ENCODE measurements around the gene PRF1. TPM values are rescaled to one million over a fixed set of nuclear protein-coding genes. Genes with fewer than 3 reads are reported as not detected.
"Not testable (repeated sequence)": the region's sequence is repeated elsewhere in the genome, so short reads cannot be mapped to it uniquely, and the experiment has no call there.

The PRF1 gene
- 2.0 TPM for polyA plus RNA-seq
- long read RNA-seq, donor 1 = 0 reads
- long read RNA-seq, donor 2 = 0 reads
- long read RNA-seq, donor 3 = 0 reads
- long read RNA-seq, donor 4 = 0 reads
- long read RNA-seq, donor 5 = 0 reads
- long read RNA-seq, donor 6, partial matches to known transcripts = 0 of 3 reads
- long read RNA-seq, donor 6, other reads (novel, unspliced or antisense) = 0 of 3 reads
- long read RNA-seq, donor 7 = 0 reads
- long read RNA-seq, donor 8, partial matches to known transcripts = 6 of 9 reads
- long read RNA-seq, donor 8, other reads (novel, unspliced or antisense) = 0 of 9 reads
- long read RNA-seq, donor 9, partial matches to known transcripts = 0 of 1 reads
- long read RNA-seq, donor 9, other reads (novel, unspliced or antisense) = 0 of 1 reads
- long read RNA-seq, donor 10, partial matches to known transcripts = 0 of 2 reads
- long read RNA-seq, donor 10, other reads (novel, unspliced or antisense) = 0 of 2 reads
- long read RNA-seq, donor 11 = 0 reads

GRCh38 chr10:70602665-70603448 is at the start of gene PRF1:
PRF1 (minus strand) TSS chr10:70602741; CDS start chr10:70600902, 1,839 bp downstream.
- Histone ChIP-seq H3K27me3 (ENCODE audit: control insufficient read depth, insufficient read depth, low read length) (no peaks in the 10 kb centered on the region), H3K4me1 (ENCODE audit: control insufficient read depth, insufficient read depth, low read length) (no peaks in the 10 kb centered on the region), H3K27ac (ENCODE audit: low read length) (no peak within 1 kb of the TSS), H3K36me3 (ENCODE audit: control insufficient read depth, insufficient read depth, low read length) (no peaks in the 10 kb centered on the region), H3K4me3 (ENCODE audit: low read length) (no peak within 1 kb of the TSS), H3K9me3 (ENCODE audit: control insufficient read depth, low read depth, low read length) (peaks cover 9% of the 10 kb centered on the region)
- DNase-seq = peak; percentile 29 to 62
- WGBS (ENCODE audit: insufficient coverage, low lambda C conversion rate) = no CpG with 5 or more reads among the region's 21 CpGs

- H3K27ac ChIP-seq (ENCODE audit: low read length) = no peak overlapping the region
- peaks cover 3% of the 10 kb centered on the region for H3K4me1 ChIP-seq (ENCODE audit: control insufficient read depth, insufficient read depth, low read length)
- no peaks in the 10 kb centered on the region for H3K9me3 ChIP-seq (ENCODE audit: control insufficient read depth, low read depth, low read length)
- H3K36me3 ChIP-seq (ENCODE audit: control insufficient read depth, insufficient read depth, low read length) = no peaks in the 10 kb centered on the region
- no peak for DNase-seq
- H3K27me3 ChIP-seq (ENCODE audit: control insufficient read depth, insufficient read depth, low read length) = no peaks in the 10 kb centered on the region
- WGBS (ENCODE audit: insufficient coverage, low lambda C conversion rate) = 100% methylated on average over 1 of the region's 5 CpGs
- H3K4me3 ChIP-seq (ENCODE audit: low read length) = no peak overlapping the region
Observed at GRCh38 chr10:70651661-70652060, 49.1 kb upstream of the PRF1 start.

- no peak overlapping the region for H3K27ac ChIP-seq (ENCODE audit: low read length)
- H3K4me3 ChIP-seq (ENCODE audit: low read length) = no peak overlapping the region
- DNase-seq = no peak
- H3K27me3 ChIP-seq (ENCODE audit: control insufficient read depth, insufficient read depth, low read length) = no peaks in the 10 kb centered on the region
- peaks cover 3% of the 10 kb centered on the region for H3K4me1 ChIP-seq (ENCODE audit: control insufficient read depth, insufficient read depth, low read length)
- WGBS (ENCODE audit: insufficient coverage, low lambda C conversion rate) = no CpG with 5 or more reads among the region's 3 CpGs
- H3K36me3 ChIP-seq (ENCODE audit: control insufficient read depth, insufficient read depth, low read length) = no peaks in the 10 kb centered on the region
- no peaks in the 10 kb centered on the region for H3K9me3 ChIP-seq (ENCODE audit: control insufficient read depth, low read depth, low read length)
Observed at GRCh38 chr10:70650718-70651117, 48.2 kb upstream of the PRF1 start.

GRCh38 chr10:70650104-70650503 is 47.6 kb upstream of the PRF1 start:
- no CpG with 5 or more reads among the region's 3 CpGs for WGBS (ENCODE audit: insufficient coverage, low lambda C conversion rate)

GRCh38 chr10:70649526-70649925 is 47.0 kb upstream of the PRF1 start:
- H3K27me3 ChIP-seq (ENCODE audit: control insufficient read depth, insufficient read depth, low read length) = no peaks in the 10 kb centered on the region
- H3K4me1 ChIP-seq (ENCODE audit: control insufficient read depth, insufficient read depth, low read length) = peaks cover 3% of the 10 kb centered on the region
- no peak for DNase-seq
- no peaks in the 10 kb centered on the region for H3K9me3 ChIP-seq (ENCODE audit: control insufficient read depth, low read depth, low read length)
- no peaks in the 10 kb centered on the region for H3K36me3 ChIP-seq (ENCODE audit: control insufficient read depth, insufficient read depth, low read length)
- no peak overlapping the region for H3K27ac ChIP-seq (ENCODE audit: low read length)
- H3K4me3 ChIP-seq (ENCODE audit: low read length) = no peak overlapping the region
- WGBS (ENCODE audit: insufficient coverage, low lambda C conversion rate) = no CpG with 5 or more reads among the region's 4 CpGs

More at GRCh38 chr10:70650104-70650503, 47.6 kb upstream of the PRF1 start:
- no peak for DNase-seq
- Histone ChIP-seq H3K27ac (ENCODE audit: low read length) (no peak overlapping the region), H3K4me1 (ENCODE audit: control insufficient read depth, insufficient read depth, low read length) (peaks cover 3% of the 10 kb centered on the region), H3K36me3 (ENCODE audit: control insufficient read depth, insufficient read depth, low read length) (no peaks in the 10 kb centered on the region), H3K27me3 (ENCODE audit: control insufficient read depth, insufficient read depth, low read length) (no peaks in the 10 kb centered on the region), H3K4me3 (ENCODE audit: low read length) (no peak overlapping the region), H3K9me3 (ENCODE audit: control insufficient read depth, low read depth, low read length) (no peaks in the 10 kb centered on the region)

- no peak overlapping the region for H3K4me3 ChIP-seq (ENCODE audit: low read length)
- no peaks in the 10 kb centered on the region for H3K27me3 ChIP-seq (ENCODE audit: control insufficient read depth, insufficient read depth, low read length)
- peak in 1 of 2 donors; percentile 37 for DNase-seq
- H3K9me3 ChIP-seq (ENCODE audit: control insufficient read depth, low read depth, low read length) = no peaks in the 10 kb centered on the region
- WGBS (ENCODE audit: insufficient coverage, low lambda C conversion rate) = no CpG with 5 or more reads among the region's 3 CpGs
- H3K36me3 ChIP-seq (ENCODE audit: control insufficient read depth, insufficient read depth, low read length) = no peaks in the 10 kb centered on the region
- peaks cover 1% of the 10 kb centered on the region for H3K4me1 ChIP-seq (ENCODE audit: control insufficient read depth, insufficient read depth, low read length)
- H3K27ac ChIP-seq (ENCODE audit: low read length) = no peak overlapping the region
Observed at GRCh38 chr10:70648427-70648826, 45.9 kb upstream of the PRF1 start.

GRCh38 chr10:70647086-70647485 is 44.5 kb upstream of the PRF1 start:
- DNase-seq = no peak
- H3K4me3 ChIP-seq (ENCODE audit: low read length) = no peak overlapping the region
- no peaks in the 10 kb centered on the region for H3K36me3 ChIP-seq (ENCODE audit: control insufficient read depth, insufficient read depth, low read length)
- no CpG with 5 or more reads among the region's 3 CpGs for WGBS (ENCODE audit: insufficient coverage, low lambda C conversion rate)
- H3K9me3 ChIP-seq (ENCODE audit: control insufficient read depth, low read depth, low read length) = no peaks in the 10 kb centered on the region
- H3K4me1 ChIP-seq (ENCODE audit: control insufficient read depth, insufficient read depth, low read length) = no peaks in the 10 kb centered on the region
- no peak overlapping the region for H3K27ac ChIP-seq (ENCODE audit: low read length)
- H3K27me3 ChIP-seq (ENCODE audit: control insufficient read depth, insufficient read depth, low read length) = no peaks in the 10 kb centered on the region

GRCh38 chr10:70644959-70645358 is 42.4 kb upstream of the PRF1 start:
- WGBS (ENCODE audit: insufficient coverage, low lambda C conversion rate) = no CpG with 5 or more reads among the region's 8 CpGs
- H3K9me3 ChIP-seq (ENCODE audit: control insufficient read depth, low read depth, low read length); H3K27ac ChIP-seq (ENCODE audit: low read length); H3K36me3 ChIP-seq (ENCODE audit: control insufficient read depth, insufficient read depth, low read length); H3K27me3 ChIP-seq (ENCODE audit: control insufficient read depth, insufficient read depth, low read length); H3K4me3 ChIP-seq (ENCODE audit: low read length); DNase-seq; H3K4me1 ChIP-seq (ENCODE audit: control insufficient read depth, insufficient read depth, low read length): not testable (repeated sequence)

GRCh38 chr10:70643272-70643671 is 40.7 kb upstream of the PRF1 start:
- H3K36me3 ChIP-seq (ENCODE audit: control insufficient read depth, insufficient read depth, low read length); H3K4me3 ChIP-seq (ENCODE audit: low read length); H3K4me1 ChIP-seq (ENCODE audit: control insufficient read depth, insufficient read depth, low read length); H3K9me3 ChIP-seq (ENCODE audit: control insufficient read depth, low read depth, low read length); H3K27ac ChIP-seq (ENCODE audit: low read length); H3K27me3 ChIP-seq (ENCODE audit: control insufficient read depth, insufficient read depth, low read length); DNase-seq: not testable (repeated sequence)
- WGBS (ENCODE audit: insufficient coverage, low lambda C conversion rate) = 83% methylated on average over 1 of the region's 3 CpGs

GRCh38 chr10:70639640-70640383 is 37.3 kb upstream of the PRF1 start:
- 83% methylated on average over 1 of the region's 7 CpGs for WGBS (ENCODE audit: insufficient coverage, low lambda C conversion rate)
- H3K27me3 ChIP-seq (ENCODE audit: control insufficient read depth, insufficient read depth, low read length); H3K4me1 ChIP-seq (ENCODE audit: control insufficient read depth, insufficient read depth, low read length); H3K4me3 ChIP-seq (ENCODE audit: low read length); H3K9me3 ChIP-seq (ENCODE audit: control insufficient read depth, low read depth, low read length); DNase-seq; H3K36me3 ChIP-seq (ENCODE audit: control insufficient read depth, insufficient read depth, low read length); H3K27ac ChIP-seq (ENCODE audit: low read length): not testable (repeated sequence)
